LHCN-M2 (cell line): Measurements from ENCODE around the gene LRFN4. TPM values are rescaled to one million over a fixed set of nuclear protein-coding genes. Genes with fewer than 3 reads are reported as not detected.

ENCODE experiments used
- DNase-seq: peaks from one replicate; pipeline ENCODE4 v3.0.0-alpha.2; 2012; ENCODE audit warnings: low read depth
- total RNA-seq: library from RNA; depleted of rRNA; stranded (reverse); fragments of >200 nt; gene quantifications from 2 replicates; pipeline ENCODE4 v1.2.3, GENCODE V29; 2014

The LRFN4 gene
- total RNA-seq, 1 experiment from 2014 or later: 14.1 TPM

DNA sequence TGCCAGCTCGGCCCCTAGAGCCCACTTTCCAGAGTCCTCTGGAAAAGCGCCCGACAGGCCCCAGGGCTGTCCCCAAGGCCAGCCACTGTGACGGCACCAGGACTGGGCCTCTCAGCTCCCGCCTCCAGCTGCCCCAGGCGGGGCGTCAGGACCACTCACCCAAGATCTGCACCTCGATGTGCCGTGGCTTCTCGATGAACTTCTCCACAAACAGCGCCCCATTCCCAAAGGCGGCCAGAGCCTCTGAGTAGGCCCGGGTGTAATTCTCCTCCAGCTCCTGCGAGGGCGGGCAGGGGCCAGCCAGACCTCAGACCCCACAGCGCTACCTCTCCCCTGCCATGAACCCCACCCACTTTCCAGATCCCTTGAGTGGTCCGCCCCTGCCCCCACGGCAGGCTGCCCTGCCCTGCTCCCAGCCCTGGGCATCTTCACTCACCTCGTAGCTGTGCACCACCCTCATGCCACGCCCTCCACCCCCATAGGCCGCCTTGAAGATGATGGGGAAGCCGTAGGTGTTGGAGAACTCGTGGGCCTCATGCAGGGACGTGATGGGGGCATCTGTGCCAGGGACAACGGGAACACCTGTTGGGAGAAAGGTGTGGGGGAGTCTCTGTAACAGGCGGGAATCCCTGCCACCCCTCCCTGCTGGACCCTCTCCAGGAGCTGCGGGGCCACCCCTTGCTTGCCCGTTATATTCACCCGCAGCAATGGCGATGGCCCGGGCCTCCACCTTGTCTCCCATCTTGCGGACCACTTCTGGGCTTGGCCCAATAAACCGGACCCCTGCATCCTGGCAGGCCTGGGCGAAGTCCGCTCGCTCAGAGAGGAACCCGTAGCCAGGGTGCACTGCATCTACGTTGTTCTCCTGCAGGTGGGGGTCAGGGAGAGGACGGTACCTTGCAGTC lies 14.0 kb downstream of the LRFN4 start:
- DNase-seq: no peak

DNA sequence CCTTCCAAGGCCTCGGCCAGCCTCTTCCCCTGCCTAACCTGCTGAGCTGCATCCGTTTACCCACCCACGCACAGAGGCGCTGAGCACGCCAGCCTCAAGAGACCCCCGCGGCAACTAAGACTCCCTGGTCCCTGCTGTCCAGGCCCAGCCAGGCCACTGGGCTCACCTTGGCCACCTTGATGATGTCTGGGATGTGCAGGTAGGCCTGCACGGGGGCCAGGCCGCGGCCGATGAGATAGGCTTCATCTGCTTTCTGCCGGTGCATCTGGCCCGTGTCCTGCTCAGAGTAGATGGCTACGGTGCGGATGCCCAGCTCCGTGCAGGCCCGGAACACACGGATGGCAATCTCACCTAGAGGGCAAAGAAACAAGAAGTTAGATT lies 14.6 kb downstream of the LRFN4 start:
- DNase-seq: no peak

DNA sequence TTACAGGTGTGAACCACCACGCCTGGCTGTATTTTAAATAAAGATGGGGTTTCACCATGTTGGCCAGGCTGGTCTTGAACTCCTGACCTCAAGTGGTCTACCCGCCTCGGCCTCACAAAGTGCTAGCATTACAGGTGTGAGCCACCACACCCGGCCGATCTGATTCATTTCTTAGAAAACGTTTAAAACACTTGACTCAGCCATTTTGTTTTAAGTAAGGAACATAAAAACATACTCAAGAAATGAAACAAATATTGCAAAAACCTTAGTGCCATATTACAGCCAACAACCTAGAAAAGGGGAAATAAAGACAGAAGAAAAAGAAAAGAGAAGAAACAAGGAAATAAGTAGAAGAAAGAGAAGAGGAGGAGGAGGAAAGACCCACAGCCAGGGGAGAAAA lies 17.4 kb downstream of the LRFN4 start:
- DNase-seq: no peak

DNA sequence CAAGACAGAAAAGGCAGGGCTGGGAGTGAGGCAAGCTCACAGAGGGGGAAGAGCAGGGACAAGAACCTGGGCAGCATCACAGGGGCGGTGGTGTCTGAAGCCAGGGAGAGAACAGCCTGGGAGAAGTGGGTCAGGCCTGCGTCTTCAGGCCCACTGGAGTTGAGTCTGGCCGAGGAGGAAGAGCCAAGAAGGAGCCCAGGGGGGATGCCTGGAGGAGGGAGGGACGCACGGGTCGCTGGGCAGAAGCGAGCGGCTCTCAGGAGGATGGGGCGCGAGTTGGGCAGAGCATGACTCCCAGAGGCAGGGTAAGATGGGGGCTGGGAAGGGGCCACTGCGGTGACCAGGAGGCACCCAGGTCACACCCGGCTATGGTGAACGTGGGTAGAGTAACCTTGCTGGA lies 18.5 kb downstream of the LRFN4 start:
- no peak for DNase-seq

- DNase-seq: no peak
These were observed 20.9 kb downstream of the LRFN4 start for GRCh38 chr11:66877588-66878385.

DNA sequence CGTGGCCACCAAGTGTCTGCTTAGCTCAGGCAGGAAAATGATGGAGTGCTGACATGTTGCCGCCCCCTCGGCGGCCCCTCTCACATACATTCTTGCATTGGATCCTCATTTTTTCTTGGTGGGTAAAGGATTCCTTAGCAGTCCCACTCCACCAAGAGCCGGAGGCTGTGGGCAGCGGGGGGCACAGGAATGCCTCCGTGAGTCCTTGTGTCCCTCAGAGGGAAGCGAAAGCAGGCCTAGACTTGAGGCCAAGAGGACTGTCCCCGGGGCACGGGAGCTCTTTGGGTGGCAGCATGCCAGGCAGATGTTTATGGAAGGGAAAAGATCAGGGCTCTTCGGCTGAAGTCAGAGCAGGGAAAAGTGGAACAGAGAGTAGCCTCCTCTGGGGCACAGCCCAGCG lies 21.6 kb downstream of the LRFN4 start:
- no peak for DNase-seq

- DNase-seq: no peak
These were observed 22.1 kb downstream of the LRFN4 start for GRCh38 chr11:66879000-66879399.

GRCh38 chr11:66879583-66879982 lies 22.7 kb downstream of the LRFN4 start:
- DNase-seq: no peak

GRCh38 chr11:66879999-66880398 lies 23.1 kb downstream of the LRFN4 start:
- no peak for DNase-seq

GRCh38 chr11:66880496-66881450 lies 23.9 kb downstream of the LRFN4 start:
- DNase-seq: no peak

DNA sequence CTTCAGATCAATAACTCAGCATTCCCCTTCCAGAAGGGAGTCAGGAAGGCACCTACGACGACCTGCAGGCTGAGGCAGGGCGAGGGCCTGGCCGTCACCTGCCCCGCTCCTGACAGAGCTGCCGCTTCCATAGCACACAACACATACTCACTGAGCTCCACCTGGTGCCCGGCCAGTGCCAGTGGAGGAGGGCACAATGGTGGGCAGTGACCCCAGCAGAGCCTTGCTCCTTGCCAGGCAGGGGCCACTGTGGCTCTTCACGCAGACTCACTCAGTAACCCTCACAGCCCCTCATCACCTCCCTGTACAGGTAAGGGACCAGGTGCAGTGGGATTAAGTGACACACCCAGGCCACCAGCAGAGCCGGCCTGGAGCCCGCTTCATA lies 24.6 kb downstream of the LRFN4 start:
- DNase-seq: no peak

DNA sequence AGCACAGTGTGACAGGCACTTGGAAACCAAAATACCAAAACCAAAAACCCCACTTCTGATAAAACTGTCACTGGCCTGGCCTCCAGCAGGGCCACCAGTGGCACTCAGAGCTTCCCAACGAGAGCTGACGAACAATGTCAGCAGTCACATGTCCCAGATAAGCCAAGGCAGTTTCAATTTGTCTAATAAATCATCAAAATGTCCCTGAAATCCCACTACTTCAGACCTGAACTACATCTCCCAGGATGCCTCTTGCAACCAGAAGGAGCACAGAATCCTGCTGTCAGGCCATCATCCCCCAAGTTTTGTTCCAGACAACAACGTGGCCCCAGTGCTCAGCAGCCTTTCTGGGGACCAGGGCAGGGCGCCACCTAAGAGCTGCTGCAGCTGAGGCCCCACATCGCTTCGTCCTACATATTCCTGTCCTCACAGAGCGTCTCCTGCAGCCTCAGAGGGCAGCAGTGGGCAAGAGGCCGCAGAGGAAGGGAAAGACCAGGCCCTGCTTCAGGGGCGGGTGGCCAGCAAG lies 25.1 kb downstream of the LRFN4 start:
- DNase-seq: no peak

DNA sequence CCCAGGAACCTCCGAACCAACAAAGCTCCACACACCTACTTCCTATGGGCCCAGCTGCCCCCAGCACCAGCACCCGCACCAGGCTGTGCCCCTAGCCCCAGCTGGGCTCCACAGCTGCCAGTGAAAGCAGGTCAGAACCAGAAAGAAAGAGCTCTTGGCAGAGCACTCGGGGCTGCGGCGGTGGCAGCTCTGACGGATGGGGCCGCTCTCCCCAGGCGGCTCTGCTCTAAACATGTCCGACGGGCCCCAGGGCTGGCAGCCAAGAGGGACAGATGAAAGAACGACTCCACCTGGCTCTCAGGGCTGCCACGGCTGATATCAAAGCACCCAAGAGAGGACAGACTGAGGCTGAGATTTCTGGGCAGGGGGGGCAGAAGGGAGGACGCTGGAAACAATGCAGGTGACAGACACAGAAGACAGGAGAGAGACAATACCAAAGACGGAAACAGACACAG lies 25.7 kb downstream of the LRFN4 start:
- no peak for DNase-seq

GRCh38 chr11:66883016-66883965 lies 26.4 kb downstream of the LRFN4 start:
- peak; percentile 45 for DNase-seq

DNA sequence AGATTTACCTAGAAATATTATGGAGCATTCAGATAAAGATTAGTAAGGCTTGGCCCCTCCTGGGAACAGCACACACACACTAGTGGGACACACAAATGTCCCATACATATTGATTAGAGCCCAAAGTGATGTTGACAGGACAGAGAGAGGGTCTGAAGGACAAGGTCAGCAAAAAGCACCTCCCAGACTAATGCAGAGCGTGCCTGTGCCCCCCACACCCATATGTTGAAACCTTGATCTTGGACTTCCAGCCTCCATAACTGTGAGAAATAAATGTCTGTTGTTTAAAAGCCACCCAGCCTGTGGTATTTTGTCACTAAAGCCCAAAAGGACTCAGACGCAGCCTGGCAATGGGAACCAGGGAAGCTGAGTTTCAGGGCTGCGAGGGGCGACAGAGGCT lies 27.6 kb downstream of the LRFN4 start:
- DNase-seq: no peak

DNA sequence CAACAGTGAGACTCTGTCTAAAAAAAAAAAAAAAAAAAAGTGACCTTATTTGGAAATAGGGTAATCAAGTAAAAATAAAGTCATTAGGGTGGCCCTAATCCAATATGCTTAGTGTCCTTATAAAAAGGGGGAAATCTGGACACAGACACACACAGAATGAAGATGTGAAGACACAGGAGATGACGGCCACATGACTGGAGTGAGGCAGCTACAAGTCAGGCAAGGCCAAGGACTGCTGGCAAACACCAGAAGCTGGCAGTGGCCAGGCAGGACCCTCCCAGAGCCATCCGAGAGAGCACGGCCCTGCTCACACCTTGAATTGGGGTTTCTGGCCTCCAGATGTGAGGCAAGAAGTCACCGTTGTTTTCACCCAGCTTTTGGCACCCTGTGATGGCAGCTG lies 28.6 kb downstream of the LRFN4 start:
- DNase-seq: no peak

GRCh38 chr11:66885950-66886440 lies 29.1 kb downstream of the LRFN4 start:
- DNase-seq: no peak

DNA sequence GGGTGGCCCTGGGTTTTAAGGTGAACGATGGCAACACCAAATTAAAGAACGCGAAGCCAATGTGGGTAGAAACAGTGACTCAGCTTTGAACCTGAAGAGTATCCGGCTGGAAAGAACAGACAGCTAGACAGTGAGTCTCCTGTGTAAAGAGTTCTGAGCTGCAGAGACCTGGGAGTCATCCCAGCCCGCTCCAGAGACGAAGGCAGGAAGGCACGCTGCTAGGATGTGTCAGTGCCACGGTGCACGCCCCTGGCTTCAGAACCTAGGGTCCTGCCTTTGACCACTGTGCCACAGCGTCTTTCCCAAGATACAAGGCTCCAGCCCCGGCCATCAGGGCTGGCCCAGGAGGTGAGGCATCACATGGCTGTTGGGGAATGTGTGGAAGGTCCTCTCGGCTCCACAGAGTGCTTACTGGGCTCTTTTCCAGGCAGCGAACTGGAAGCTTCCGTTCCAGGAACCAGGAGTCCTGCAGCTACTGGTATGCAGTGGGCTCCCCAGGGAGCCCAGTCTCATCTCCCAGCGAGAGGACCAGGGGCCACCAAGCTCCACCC lies 29.9 kb downstream of the LRFN4 start:
- no peak for DNase-seq

GRCh38 chr11:66887526-66887925 lies 30.7 kb downstream of the LRFN4 start:
- no peak for DNase-seq

GRCh38 chr11:66888282-66888681 lies 31.4 kb downstream of the LRFN4 start:
- DNase-seq: no peak
